Thyroid gland (tissue), 4 donors: Measurements from ENCODE around the gene RETN.

Experiments used
- POLR2A ChIP-seq, 2 donors: fragments of 450-650 bp; IDR thresholded peaks; one replicate each; pipeline ENCODE4 v1.6.1; 2017; ENCODE audit warnings: antibody characterized with exemption in 2 of 2, mild to moderate bottlenecking in 2 of 2, moderate library complexity in 1 of 2
- TF ChIP-seq, protein P1 (sequence below), 6 experiments: fragments of 200-600 bp in 3 of 6; fragments of 450-650 bp in 3 of 6; sonication (generic) in 3 of 6; IDR thresholded peaks; one replicate each; pipeline ENCODE4 v1.5.1; 2016 to 2019; ENCODE audit warnings: antibody characterized with exemption in 6 of 6, mild to moderate bottlenecking in 2 of 6, inconsistent platforms in 1 of 6, moderate library complexity in 1 of 6

DNA sequence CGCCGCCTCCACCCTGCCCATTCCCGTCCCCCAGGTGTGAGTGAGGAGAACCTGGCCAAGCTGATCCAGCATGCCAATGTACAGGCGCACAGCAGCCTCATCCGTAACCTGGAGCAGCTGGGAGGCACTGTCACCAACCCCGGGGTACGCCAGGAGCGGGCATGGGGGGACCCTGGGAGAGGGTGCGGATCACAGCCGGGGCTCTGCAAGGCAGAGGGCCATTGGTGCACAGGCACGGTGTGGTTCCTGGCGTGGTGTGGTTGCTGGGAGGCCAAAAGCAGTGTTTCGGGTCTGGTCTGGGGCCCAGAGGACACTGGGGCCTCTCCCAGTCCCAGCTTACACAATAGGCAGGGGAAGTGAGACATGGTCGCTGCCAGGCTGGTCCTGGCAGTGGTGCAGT lies 23.7 kb upstream of the RETN start:
- TF ChIP-seq, protein P1, sequence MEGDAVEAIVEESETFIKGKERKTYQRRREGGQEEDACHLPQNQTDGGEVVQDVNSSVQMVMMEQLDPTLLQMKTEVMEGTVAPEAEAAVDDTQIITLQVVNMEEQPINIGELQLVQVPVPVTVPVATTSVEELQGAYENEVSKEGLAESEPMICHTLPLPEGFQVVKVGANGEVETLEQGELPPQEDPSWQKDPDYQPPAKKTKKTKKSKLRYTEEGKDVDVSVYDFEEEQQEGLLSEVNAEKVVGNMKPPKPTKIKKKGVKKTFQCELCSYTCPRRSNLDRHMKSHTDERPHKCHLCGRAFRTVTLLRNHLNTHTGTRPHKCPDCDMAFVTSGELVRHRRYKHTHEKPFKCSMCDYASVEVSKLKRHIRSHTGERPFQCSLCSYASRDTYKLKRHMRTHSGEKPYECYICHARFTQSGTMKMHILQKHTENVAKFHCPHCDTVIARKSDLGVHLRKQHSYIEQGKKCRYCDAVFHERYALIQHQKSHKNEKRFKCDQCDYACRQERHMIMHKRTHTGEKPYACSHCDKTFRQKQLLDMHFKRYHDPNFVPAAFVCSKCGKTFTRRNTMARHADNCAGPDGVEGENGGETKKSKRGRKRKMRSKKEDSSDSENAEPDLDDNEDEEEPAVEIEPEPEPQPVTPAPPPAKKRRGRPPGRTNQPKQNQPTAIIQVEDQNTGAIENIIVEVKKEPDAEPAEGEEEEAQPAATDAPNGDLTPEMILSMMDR (IDR thresholded peaks at IDR 0.05): no peak
- TF ChIP-seq POLR2A (IDR thresholded peaks at IDR 0.05): no peak
